Measurements from ENCODE around the gene EVA1C.

GRCh38 chr21:32529679-32530078 is 117.2 kb downstream of the EVA1C start:
- no peak for TF ChIP-seq CTCF (IDR thresholded peaks at IDR 0.05)
- TF ChIP-seq POLR2AphosphoS5 (IDR thresholded peaks at IDR 0.05), result no peak
- TF ChIP-seq POLR2A (IDR thresholded peaks at IDR 0.05), result no peak
